GM23248 (cell line): ENCODE results near the gene ABCG5.

Experiments
- EZH2 ChIP-seq: fragments of 200-600 bp; sonication (generic); IDR thresholded peaks from 2 replicates; pipeline ENCODE4 v1.6.1; 2018; ENCODE audit warnings: antibody characterized with exemption, mild to moderate bottlenecking; ENCODE audit not compliant: insufficient read depth, poor library complexity, severe bottlenecking
- EZH2phosphoT487 ChIP-seq: fragments of 200-600 bp; sonication (generic); IDR thresholded peaks from 2 replicates; pipeline ENCODE4 v1.6.1; 2018; ENCODE audit warnings: antibody characterized with exemption, moderate library complexity, mild to moderate bottlenecking, low read depth; ENCODE audit not compliant: insufficient read depth

GRCh38 chr2:43841949-43842865 lies 3.6 kb upstream of the ABCG5 start:
- TF ChIP-seq EZH2phosphoT487 (no peak), EZH2 (no peak)
